Erythroblast (primary cell): Measurements from ENCODE around the gene MBD3L4.

ENCODE experiments used
- GATA1 ChIP-seq: IDR thresholded peaks from 2 replicates; pipeline ENCODE4 v1.6.1; 2011; ENCODE audit warnings: low read depth, mild to moderate bottlenecking, control low read depth, low read length, moderate library complexity
- POLR2A ChIP-seq: IDR thresholded peaks from 2 replicates; pipeline ENCODE4 v1.6.1; 2011; ENCODE audit warnings: mild to moderate bottlenecking, low read length

DNA sequence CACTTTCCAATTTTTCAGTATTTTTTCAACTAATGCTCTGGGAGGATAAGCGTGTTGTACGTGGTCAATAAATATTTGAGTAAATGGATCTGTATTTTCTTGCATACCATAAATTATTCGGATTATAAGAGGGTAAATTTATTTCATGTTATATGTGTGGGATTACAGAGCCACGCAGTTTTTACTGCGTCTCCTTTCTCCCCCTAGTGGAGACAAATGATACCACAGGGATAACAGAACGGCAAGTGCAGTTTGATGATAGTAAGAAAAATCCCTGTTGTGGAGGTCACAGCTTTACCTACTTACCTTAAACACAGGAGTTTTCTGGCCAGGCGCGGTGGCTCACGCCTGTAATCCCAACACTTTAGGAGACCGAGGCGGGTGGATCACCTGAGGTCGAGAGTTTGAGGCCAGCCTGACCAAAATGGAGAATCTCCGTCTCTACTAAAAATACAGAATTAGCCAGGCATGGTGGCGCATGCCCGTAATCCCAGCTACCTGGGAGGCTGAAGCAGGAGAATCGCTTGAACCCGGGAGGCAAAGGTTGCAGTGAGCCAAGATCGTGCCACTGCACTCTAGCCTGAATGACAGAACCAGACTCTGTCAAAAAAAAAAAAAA, 35.6 kb downstream of the MBD3L4 start:
- no peak for TF ChIP-seq POLR2A
- no peak for TF ChIP-seq GATA1
